Type B pancreatic cell (in vitro differentiated cells): Measurements from ENCODE around the gene EDEM1. TPM values are rescaled to one million over a fixed set of nuclear protein-coding genes. Genes with fewer than 3 reads are reported as not detected.
"Not testable (repeated sequence)": the region's sequence is repeated elsewhere in the genome, so short reads cannot be mapped to it uniquely, and the experiment has no call there.

Source experiments
- DNase-seq: peaks from one replicate; pipeline ENCODE4 v3.0.0; 2021; ENCODE audit warnings: mixed read lengths; ENCODE audit not compliant: unreplicated experiment; ENCODE audit errors: extremely low spot score
- H3K27ac Mint-ChIP-seq: 2 replicates; pipeline ENCODE4 v1.8.0; 2021; ENCODE audit warnings: mild to moderate bottlenecking, mixed read lengths
- H3K27me3 Mint-ChIP-seq: 2 replicates; pipeline ENCODE4 v1.8.0; 2021; ENCODE audit warnings: mixed read lengths
- H3K36me3 Mint-ChIP-seq: 2 replicates; pipeline ENCODE4 v1.8.0; 2021; ENCODE audit warnings: mixed read lengths
- H3K4me1 Mint-ChIP-seq: one replicate; pipeline ENCODE4 v1.8.0; 2021; ENCODE audit warnings: mixed read lengths; ENCODE audit not compliant: unreplicated experiment
- H3K4me3 Mint-ChIP-seq: 2 replicates; pipeline ENCODE4 v1.8.0; 2021; ENCODE audit warnings: mild to moderate bottlenecking, mixed read lengths
- H3K9me3 Mint-ChIP-seq: 2 replicates; pipeline ENCODE4 v1.8.0; 2021; ENCODE audit warnings: mixed read lengths
- total RNA-seq: library from RNA; stranded (reverse); gene quantifications from 2 replicates; pipeline ENCODE4 v1.2.1, GENCODE V29; 2021; ENCODE audit warnings: low replicate concordance
- TF ChIP-seq, protein P1 (sequence below): fragments of 200-600 bp; sonication (generic); conservative IDR thresholded peaks from 2 replicates; pipeline ENCODE4 v1.5.0; 2021; ENCODE audit warnings: antibody characterized with exemption, mild to moderate bottlenecking

The EDEM1 gene
- total RNA-seq, 1 donor from 2014 or later: 20.2 TPM

DNA sequence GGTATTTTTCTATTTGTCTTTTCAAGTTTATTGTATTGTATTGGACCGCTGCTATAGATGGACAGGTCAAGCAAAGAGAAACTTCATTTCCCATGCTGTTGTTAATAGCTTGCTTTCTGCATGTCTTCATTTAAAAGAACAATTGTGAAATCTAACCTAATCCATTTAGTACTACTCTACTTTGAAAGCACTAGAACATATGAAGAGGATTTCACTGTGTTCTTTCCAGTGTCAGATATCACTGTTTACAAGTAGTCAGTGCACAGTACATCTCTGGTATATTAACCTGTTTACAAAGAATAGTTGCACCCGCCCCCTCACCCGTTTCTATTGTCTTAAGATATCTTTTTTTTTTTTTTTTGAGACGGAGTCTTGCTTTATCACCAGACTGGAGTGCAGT lies 21.8 kb upstream of the EDEM1 start:
- Mint-ChIP-seq H3K36me3 (peaks cover 3% of the 10 kb centered on the region), H3K9me3 (no peaks in the 10 kb centered on the region), H3K27me3 (no peaks in the 10 kb centered on the region), H3K4me1 (peaks cover 27% of the 10 kb centered on the region), H3K4me3 (no peak overlapping the region), H3K27ac (no peak overlapping the region)
- TF ChIP-seq, protein P1, sequence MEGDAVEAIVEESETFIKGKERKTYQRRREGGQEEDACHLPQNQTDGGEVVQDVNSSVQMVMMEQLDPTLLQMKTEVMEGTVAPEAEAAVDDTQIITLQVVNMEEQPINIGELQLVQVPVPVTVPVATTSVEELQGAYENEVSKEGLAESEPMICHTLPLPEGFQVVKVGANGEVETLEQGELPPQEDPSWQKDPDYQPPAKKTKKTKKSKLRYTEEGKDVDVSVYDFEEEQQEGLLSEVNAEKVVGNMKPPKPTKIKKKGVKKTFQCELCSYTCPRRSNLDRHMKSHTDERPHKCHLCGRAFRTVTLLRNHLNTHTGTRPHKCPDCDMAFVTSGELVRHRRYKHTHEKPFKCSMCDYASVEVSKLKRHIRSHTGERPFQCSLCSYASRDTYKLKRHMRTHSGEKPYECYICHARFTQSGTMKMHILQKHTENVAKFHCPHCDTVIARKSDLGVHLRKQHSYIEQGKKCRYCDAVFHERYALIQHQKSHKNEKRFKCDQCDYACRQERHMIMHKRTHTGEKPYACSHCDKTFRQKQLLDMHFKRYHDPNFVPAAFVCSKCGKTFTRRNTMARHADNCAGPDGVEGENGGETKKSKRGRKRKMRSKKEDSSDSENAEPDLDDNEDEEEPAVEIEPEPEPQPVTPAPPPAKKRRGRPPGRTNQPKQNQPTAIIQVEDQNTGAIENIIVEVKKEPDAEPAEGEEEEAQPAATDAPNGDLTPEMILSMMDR: no peak
- no peak for DNase-seq

GRCh38 chr3:5166846-5167245 lies 20.7 kb upstream of the EDEM1 start:
- Mint-ChIP-seq H3K27me3 (no peaks in the 10 kb centered on the region), H3K4me3 (no peak overlapping the region), H3K4me1 (peaks cover 16% of the 10 kb centered on the region), H3K36me3 (peaks cover 3% of the 10 kb centered on the region), H3K27ac (no peak overlapping the region), H3K9me3 (no peaks in the 10 kb centered on the region)
- no peak for DNase-seq
- TF ChIP-seq, protein P1: no peak

- H3K27ac Mint-ChIP-seq: no peak overlapping the region
- no peaks in the 10 kb centered on the region for H3K9me3 Mint-ChIP-seq
- no peak for DNase-seq
- H3K27me3 Mint-ChIP-seq: no peaks in the 10 kb centered on the region
- TF ChIP-seq, protein P1: no peak
- peaks cover 8% of the 10 kb centered on the region for H3K36me3 Mint-ChIP-seq
- H3K4me3 Mint-ChIP-seq: no peak overlapping the region
- H3K4me1 Mint-ChIP-seq: peaks cover 12% of the 10 kb centered on the region
Observed at GRCh38 chr3:5168110-5168509, 19.4 kb upstream of the EDEM1 start.

- H3K9me3 Mint-ChIP-seq: no peaks in the 10 kb centered on the region
- peaks cover 10% of the 10 kb centered on the region for H3K4me1 Mint-ChIP-seq
- H3K4me3 Mint-ChIP-seq: no peak overlapping the region
- TF ChIP-seq, protein P1: no peak
- no peaks in the 10 kb centered on the region for H3K27me3 Mint-ChIP-seq
- DNase-seq: no peak
- H3K36me3 Mint-ChIP-seq: peaks cover 14% of the 10 kb centered on the region
- H3K27ac Mint-ChIP-seq: no peak overlapping the region
Observed at GRCh38 chr3:5169807-5170206, 17.7 kb upstream of the EDEM1 start.

DNA sequence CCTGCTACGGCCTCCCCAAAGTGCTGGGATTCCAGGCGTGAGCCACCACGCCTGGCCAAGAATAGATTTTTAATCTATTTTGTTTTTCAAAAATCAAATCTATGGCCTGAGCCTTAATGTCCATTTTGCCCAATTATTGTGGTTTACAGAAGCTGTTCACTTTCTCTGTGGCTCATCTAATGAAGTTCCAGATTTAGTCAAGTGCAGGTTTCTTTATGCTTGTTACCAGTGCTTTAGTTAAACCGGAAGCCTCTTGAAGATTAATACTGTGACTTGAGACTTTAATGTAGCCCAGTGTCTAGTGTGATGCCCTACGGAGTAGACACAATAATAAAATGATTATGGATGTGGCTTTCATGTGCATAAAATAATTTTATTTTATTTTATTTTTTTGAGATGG lies 16.5 kb upstream of the EDEM1 start:
- H3K27ac Mint-ChIP-seq: no peak overlapping the region
- DNase-seq: no peak
- no peak overlapping the region for H3K4me3 Mint-ChIP-seq
- no peaks in the 10 kb centered on the region for H3K9me3 Mint-ChIP-seq
- H3K36me3 Mint-ChIP-seq: peaks cover 15% of the 10 kb centered on the region
- H3K27me3 Mint-ChIP-seq: no peaks in the 10 kb centered on the region
- H3K4me1 Mint-ChIP-seq: no peaks in the 10 kb centered on the region
- TF ChIP-seq, protein P1: no peak

- H3K36me3 Mint-ChIP-seq: peaks cover 15% of the 10 kb centered on the region
- TF ChIP-seq, protein P1: no peak
- H3K4me1 Mint-ChIP-seq: no peaks in the 10 kb centered on the region
- no peak overlapping the region for H3K27ac Mint-ChIP-seq
- no peak overlapping the region for H3K4me3 Mint-ChIP-seq
- no peaks in the 10 kb centered on the region for H3K9me3 Mint-ChIP-seq
- DNase-seq: no peak
- no peaks in the 10 kb centered on the region for H3K27me3 Mint-ChIP-seq
Observed at GRCh38 chr3:5172018-5172417, 15.5 kb upstream of the EDEM1 start.

DNA sequence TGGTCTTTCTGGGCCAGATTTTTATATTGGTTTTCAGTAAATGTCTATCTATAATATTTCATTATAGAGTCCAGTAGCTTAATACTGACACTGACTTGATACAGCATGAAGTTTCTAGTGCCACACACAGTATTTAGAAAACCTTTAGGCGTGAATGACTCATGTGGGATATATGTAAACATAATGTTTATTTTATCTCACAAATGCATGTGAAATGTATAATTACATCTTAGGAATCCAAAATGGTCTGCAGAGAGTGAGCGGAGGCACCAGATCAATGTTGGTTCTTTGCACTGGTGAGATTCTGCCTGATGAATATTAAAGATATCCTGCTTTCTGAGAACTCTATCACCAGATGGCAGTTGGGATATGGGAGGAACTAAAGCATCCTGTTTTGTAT lies 8.5 kb upstream of the EDEM1 start:
- H3K9me3 Mint-ChIP-seq, H3K4me3 Mint-ChIP-seq, H3K27ac Mint-ChIP-seq, H3K27me3 Mint-ChIP-seq, DNase-seq, H3K4me1 Mint-ChIP-seq: not testable (repeated sequence)
- peaks cover 23% of the 10 kb centered on the region for H3K36me3 Mint-ChIP-seq
